OCI-LY3 (cell line): ENCODE measurements around the gene FAM53B.

Experiments used
- H2AFZ ChIP-seq: fragments of 200-600, 300-600 bp; shearing (Covaris generic); 2 replicates; pipeline ENCODE4 v1.6.0; 2014; ENCODE audit warnings: antibody characterized with exemption, low read depth, low read length
- H3K27ac ChIP-seq: fragments of 200-600, 300-600 bp; sonication (generic); 2 replicates; pipeline ENCODE4 v1.5.1; 2014; ENCODE audit warnings: mild to moderate bottlenecking, low read length, moderate library complexity, mixed read lengths
- H3K27me3 ChIP-seq: fragments of 200-600, 300-600 bp; sonication (generic); 2 replicates; pipeline ENCODE4 v1.6.1; 2014; ENCODE audit warnings: low read depth, low read length, mixed read lengths
- H3K36me3 ChIP-seq: fragments of 200-600, 300-600 bp; sonication (generic); replicated peaks from 2 replicates; pipeline ENCODE3; 2014; ENCODE audit warnings: low read depth, low read length, mixed read lengths
- H3K4me1 ChIP-seq: fragments of 300-600, 200-600 bp; sonication (generic); 2 replicates; pipeline ENCODE4 v1.6.1; 2014; ENCODE audit warnings: low read length, mixed read lengths
- H3K4me2 ChIP-seq: fragments of 200-600, 300-600 bp; sonication (generic); 2 replicates; pipeline ENCODE4 v1.6.1; 2014; ENCODE audit warnings: low read length, mixed read lengths
- H3K4me3 ChIP-seq: fragments of 300-600, 200-600 bp; sonication (generic); 2 replicates; pipeline ENCODE4 v1.5.1; 2014; ENCODE audit warnings: antibody characterized with exemption, mild to moderate bottlenecking, low read length, moderate library complexity
- H3K79me2 ChIP-seq: fragments of 300-600, 200-600 bp; shearing (Covaris generic); 2 replicates; pipeline ENCODE4 v1.6.1; 2014; ENCODE audit warnings: mild to moderate bottlenecking, low read length, mixed read lengths
- H3K9ac ChIP-seq: fragments of 300-600, 200-600 bp; shearing (Covaris generic); 2 replicates; pipeline ENCODE4 v1.6.0; 2014; ENCODE audit warnings: mild to moderate bottlenecking, low read length, moderate library complexity
- H3K9me3 ChIP-seq: fragments of 200-600, 300-600 bp; shearing (Covaris generic); 2 replicates; pipeline ENCODE4 v1.6.1; 2014; ENCODE audit warnings: low read length, mixed read lengths; ENCODE audit not compliant: insufficient read depth
- H4K20me1 ChIP-seq: fragments of 200-600, 300-600 bp; sonication (generic); 2 replicates; pipeline ENCODE4 v1.6.1; 2016; ENCODE audit warnings: low read length, mixed read lengths; ENCODE audit not compliant: insufficient read depth
- EZH2phosphoT487 ChIP-seq: fragments of 200-600 bp; shearing (Covaris generic); IDR thresholded peaks from 2 replicates; pipeline ENCODE4 v1.6.1; 2018; ENCODE audit warnings: antibody characterized with exemption, mixed run types, low read depth
- TF ChIP-seq, protein P1 (sequence below): fragments of 200-600, 300-600 bp; sonication (generic); IDR thresholded peaks from 2 replicates; pipeline ENCODE4 v1.5.1; 2014; ENCODE audit warnings: antibody characterized with exemption, low read length, low read depth

FAM53B gene

DNA sequence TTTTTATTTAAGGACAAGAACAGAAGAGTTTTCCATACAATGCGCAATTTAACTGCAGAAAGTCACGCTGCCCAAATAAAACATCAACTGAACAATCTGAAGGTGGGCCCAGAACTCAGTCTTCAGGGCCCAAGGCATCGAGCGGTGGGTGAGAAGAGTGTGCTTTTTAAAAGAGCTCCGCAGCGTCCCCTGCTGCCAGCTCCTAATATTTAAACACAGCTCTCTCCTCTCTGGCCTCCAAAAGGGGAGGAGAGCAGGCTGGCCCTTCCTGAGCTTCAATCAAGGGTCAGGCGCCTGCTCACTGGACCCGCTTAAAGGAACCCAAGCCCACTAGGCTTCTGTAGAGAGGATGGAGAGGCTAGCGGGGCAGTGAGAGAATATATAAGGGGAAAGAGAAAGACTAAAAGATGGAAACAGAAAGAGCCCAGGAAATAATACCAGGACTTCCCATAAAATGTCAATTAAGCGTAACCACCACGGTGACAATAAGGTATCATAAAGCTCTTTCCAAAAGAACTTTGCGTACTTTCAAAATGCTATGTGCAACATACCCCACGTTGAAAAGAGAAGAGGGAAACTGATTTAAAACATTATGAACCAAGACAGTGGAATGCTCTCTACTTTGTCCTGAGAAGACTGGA lies 2.8 kb downstream of the FAM53B start:
- H3K9me3 ChIP-seq, result no peaks in the 10 kb centered on the region
- peak overlapping the region; percentile 98 for H3K9ac ChIP-seq
- H3K4me2 ChIP-seq, result peak overlapping the region; percentile 98
- TF ChIP-seq, protein P1, sequence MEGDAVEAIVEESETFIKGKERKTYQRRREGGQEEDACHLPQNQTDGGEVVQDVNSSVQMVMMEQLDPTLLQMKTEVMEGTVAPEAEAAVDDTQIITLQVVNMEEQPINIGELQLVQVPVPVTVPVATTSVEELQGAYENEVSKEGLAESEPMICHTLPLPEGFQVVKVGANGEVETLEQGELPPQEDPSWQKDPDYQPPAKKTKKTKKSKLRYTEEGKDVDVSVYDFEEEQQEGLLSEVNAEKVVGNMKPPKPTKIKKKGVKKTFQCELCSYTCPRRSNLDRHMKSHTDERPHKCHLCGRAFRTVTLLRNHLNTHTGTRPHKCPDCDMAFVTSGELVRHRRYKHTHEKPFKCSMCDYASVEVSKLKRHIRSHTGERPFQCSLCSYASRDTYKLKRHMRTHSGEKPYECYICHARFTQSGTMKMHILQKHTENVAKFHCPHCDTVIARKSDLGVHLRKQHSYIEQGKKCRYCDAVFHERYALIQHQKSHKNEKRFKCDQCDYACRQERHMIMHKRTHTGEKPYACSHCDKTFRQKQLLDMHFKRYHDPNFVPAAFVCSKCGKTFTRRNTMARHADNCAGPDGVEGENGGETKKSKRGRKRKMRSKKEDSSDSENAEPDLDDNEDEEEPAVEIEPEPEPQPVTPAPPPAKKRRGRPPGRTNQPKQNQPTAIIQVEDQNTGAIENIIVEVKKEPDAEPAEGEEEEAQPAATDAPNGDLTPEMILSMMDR, result peak; percentile 63
- TF ChIP-seq EZH2phosphoT487, result no peak
- H3K4me3 ChIP-seq, result peak overlapping the region; percentile 99
- peaks cover 16% of the 10 kb centered on the region; the same call in 1 of the 2 replicates for H4K20me1 ChIP-seq
- H3K4me1 ChIP-seq, result peaks cover 58% of the 10 kb centered on the region
- no peak overlapping the region for H2AFZ ChIP-seq
- H3K27me3 ChIP-seq, result no peaks in the 10 kb centered on the region
- peak overlapping the region; percentile 97 for H3K27ac ChIP-seq
- peaks cover 66% of the 10 kb centered on the region for H3K79me2 ChIP-seq
- H3K36me3 ChIP-seq, result peaks cover 3% of the 10 kb centered on the region

DNA sequence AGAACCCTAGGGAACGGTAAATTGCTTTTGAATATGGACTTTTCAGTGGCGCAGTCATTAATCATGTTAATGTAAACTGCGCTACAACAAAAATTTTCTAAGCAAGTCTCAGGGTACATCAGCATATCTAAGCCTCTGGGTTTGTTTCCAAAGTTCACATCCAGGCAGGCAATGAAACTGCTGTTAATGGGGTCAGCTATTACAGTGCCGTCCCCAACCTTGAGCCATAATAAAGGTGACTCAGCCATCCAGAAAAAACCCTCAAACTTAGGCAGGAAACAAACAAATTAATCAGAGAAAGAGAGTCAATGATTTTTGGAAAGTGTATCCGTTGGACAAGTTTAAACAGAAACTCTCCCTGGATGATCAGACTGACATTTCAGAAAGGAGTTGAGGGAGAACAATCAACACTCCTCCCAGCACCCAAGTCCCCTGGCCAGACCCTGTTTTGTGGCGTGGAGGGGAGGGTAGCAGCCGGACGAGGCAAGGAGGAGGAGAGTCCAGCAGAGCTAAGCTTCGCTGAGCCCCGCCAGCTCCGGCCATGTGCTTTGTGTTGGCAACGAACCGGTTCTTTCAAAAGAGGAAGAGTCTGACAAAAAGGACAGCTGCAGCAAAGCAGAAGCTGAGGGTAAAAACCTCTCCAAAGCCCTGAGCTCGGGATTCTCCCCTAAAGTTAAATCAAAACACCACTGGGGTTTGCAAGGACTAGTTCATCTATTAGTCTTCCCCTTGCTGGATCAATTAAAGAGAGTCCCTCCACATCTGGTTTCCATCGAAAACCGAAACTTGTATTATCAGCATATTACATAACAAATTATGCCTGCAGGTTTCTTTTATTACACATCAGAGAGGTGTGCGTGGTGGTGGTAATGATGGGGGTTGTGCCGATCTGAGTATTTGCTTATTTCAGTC lies 3.6 kb downstream of the FAM53B start:
- Histone ChIP-seq H3K4me3 (peak overlapping the region; percentile 99), H3K27me3 (no peaks in the 10 kb centered on the region)

DNA sequence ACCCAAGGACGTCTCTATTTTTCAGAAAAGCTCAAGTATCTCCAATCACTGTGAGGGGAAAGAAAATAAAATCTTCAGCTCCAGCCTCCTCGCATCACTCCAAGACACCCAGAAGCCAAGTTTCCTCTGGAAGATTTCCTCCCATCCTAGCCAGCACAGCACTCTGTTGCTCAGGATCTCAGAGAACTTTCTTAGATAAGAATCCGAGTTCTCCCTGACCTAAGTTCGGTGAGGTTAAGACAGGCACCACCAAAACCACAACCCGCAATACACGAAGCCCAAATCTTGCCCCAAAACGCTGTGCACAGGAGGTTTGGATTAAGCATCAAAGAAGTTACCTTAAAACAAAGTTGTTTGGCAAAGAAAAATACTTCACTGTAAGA lies 4.2 kb downstream of the FAM53B start:
- peak overlapping the region; percentile 98 for H3K4me2 ChIP-seq
- no peaks in the 10 kb centered on the region for H3K9me3 ChIP-seq
- H3K4me1 ChIP-seq, result peaks cover 72% of the 10 kb centered on the region
- H4K20me1 ChIP-seq, result peaks cover 24% of the 10 kb centered on the region
- H3K36me3 ChIP-seq, result peaks cover 3% of the 10 kb centered on the region
- peaks cover 81% of the 10 kb centered on the region for H3K79me2 ChIP-seq
- H3K27me3 ChIP-seq, result no peaks in the 10 kb centered on the region
- TF ChIP-seq, protein P1, result no peak
- no peak for TF ChIP-seq EZH2phosphoT487
- peak overlapping the region; percentile 84 for H3K9ac ChIP-seq
- peak overlapping the region; percentile 97 for H3K27ac ChIP-seq
- no peak overlapping the region for H2AFZ ChIP-seq
- H3K4me3 ChIP-seq, result peak overlapping the region; percentile 69

More for the DNA sequence above, 3.6 kb downstream of the FAM53B start:
- H3K4me2 ChIP-seq, result peak overlapping the region; percentile 98
- TF ChIP-seq EZH2phosphoT487, result no peak; the same call in 1 of the 2 replicates
- TF ChIP-seq, protein P1, result no peak
- H3K79me2 ChIP-seq, result peaks cover 74% of the 10 kb centered on the region
- peaks cover 21% of the 10 kb centered on the region; the same call in 1 of the 2 replicates for H4K20me1 ChIP-seq
- peaks cover 66% of the 10 kb centered on the region for H3K4me1 ChIP-seq
- peak overlapping the region; percentile 97 for H3K27ac ChIP-seq
- peak overlapping the region; percentile 98 for H3K9ac ChIP-seq
- no peak overlapping the region for H2AFZ ChIP-seq
- H3K9me3 ChIP-seq, result no peaks in the 10 kb centered on the region
- H3K36me3 ChIP-seq, result peaks cover 3% of the 10 kb centered on the region
